SU-DHL-6 (cell line): ENCODE measurements around the gene MRFAP1L1.

Experiments
- H2AFZ ChIP-seq: fragments of 200-600 bp; sonication (generic); 2 replicates; pipeline ENCODE4 v1.6.1; 2014; ENCODE audit warnings: low read depth, mild to moderate bottlenecking, moderate library complexity, mixed read lengths, antibody characterized with exemption, low read length; ENCODE audit not compliant: severe bottlenecking
- H3F3A ChIP-seq: fragments of 200-600 bp; shearing (Covaris generic); 2 replicates; pipeline ENCODE4 v1.6.0; 2016; ENCODE audit warnings: antibody characterized with exemption, mild to moderate bottlenecking; ENCODE audit not compliant: insufficient read depth
- H3K27ac ChIP-seq: fragments of 200-600 bp; sonication (generic); 2 replicates; pipeline ENCODE4 v1.5.1; 2016; ENCODE audit warnings: low read depth, mild to moderate bottlenecking, low read length, moderate library complexity, mixed read lengths
- H3K27me3 ChIP-seq: fragments of 200-600 bp; sonication (generic), shearing (Covaris generic); 2 replicates; pipeline ENCODE4 v1.6.0; 2014; ENCODE audit warnings: mild to moderate bottlenecking, low read length
- H3K36me3 ChIP-seq: fragments of 200-600 bp; sonication (generic); 2 replicates; pipeline ENCODE4 v1.6.1; 2014; ENCODE audit warnings: mild to moderate bottlenecking, low read length, mixed read lengths
- H3K4me2 ChIP-seq: fragments of 300-600, 200-600 bp; shearing (Covaris generic), sonication (generic); 2 replicates; pipeline ENCODE4 v1.6.0; 2014; ENCODE audit warnings: low read length, low read depth, mild to moderate bottlenecking; ENCODE audit not compliant: poor library complexity, severe bottlenecking
- H3K4me3 ChIP-seq: fragments of 200-600 bp; sonication (generic); 2 replicates; pipeline ENCODE4 v1.5.1; 2014; ENCODE audit warnings: antibody characterized with exemption, low read length, mild to moderate bottlenecking, mixed read lengths; ENCODE audit not compliant: insufficient read depth, poor library complexity, severe bottlenecking
- H3K79me2 ChIP-seq: fragments of 200-600 bp; sonication (generic); 2 replicates; pipeline ENCODE4 v1.6.1; 2014; ENCODE audit warnings: mild to moderate bottlenecking, low read length, moderate library complexity; ENCODE audit not compliant: insufficient read depth
- H3K9ac ChIP-seq: fragments of 200-600 bp; sonication (generic); 2 replicates; pipeline ENCODE4 v1.7.0; 2014; ENCODE audit warnings: mild to moderate bottlenecking, low read length
- H3K9me2 ChIP-seq: fragments of 200-600 bp; sonication (generic); replicated peaks from 2 replicates; pipeline ENCODE4 v1.6.1; 2014; ENCODE audit warnings: low read length; ENCODE audit not compliant: insufficient read depth
- H3K9me3 ChIP-seq: fragments of 200-600 bp; sonication (generic); 2 replicates; pipeline ENCODE4 v1.6.1; 2014; ENCODE audit warnings: low read length, mixed read lengths; ENCODE audit not compliant: insufficient read depth
- H4K20me1 ChIP-seq: fragments of 200-600 bp; sonication (generic); 2 replicates; pipeline ENCODE4 v1.6.1; 2014; ENCODE audit warnings: low read depth, mild to moderate bottlenecking, antibody characterized with exemption, low read length, moderate library complexity, mixed read lengths
- CTCF ChIP-seq: fragments of 200-600 bp; sonication (generic); IDR thresholded peaks from one replicate; pipeline ENCODE4 v1.5.1; 2017; ENCODE audit warnings: antibody characterized with exemption, mild to moderate bottlenecking, low read length, moderate library complexity; ENCODE audit not compliant: insufficient read depth, poor library complexity, severe bottlenecking
- EZH2phosphoT487 ChIP-seq: fragments of 200-600 bp; sonication (generic), shearing (Covaris generic); conservative IDR thresholded peaks from 2 replicates; pipeline ENCODE4 v1.6.1; 2018; ENCODE audit warnings: mild to moderate bottlenecking, antibody characterized with exemption, low read length, moderate library complexity, mixed read lengths

MRFAP1L1 gene

DNA sequence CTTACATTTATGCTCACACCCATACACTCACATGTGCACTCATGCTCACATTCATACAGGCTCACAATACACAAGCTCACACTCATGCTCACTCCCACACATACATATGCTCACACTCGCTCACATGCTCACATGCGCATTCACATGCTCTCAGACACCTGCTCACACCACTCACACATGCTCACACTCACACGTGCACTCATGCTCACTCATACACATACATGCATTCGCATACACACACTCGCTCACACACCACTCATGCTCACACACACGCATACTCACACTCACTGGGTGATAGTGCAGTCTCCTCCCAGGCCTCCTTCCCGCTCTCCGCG, 44.4 kb downstream of the MRFAP1L1 start:
- H3K36me3 ChIP-seq: no peaks in the 10 kb centered on the region
- H3K79me2 ChIP-seq: no peaks in the 10 kb centered on the region
- H4K20me1 ChIP-seq: no peaks in the 10 kb centered on the region
- H3K4me2 ChIP-seq: no peak overlapping the region
- H3K27me3 ChIP-seq: no peaks in the 10 kb centered on the region
- no peak overlapping the region for H3K9ac ChIP-seq
- no peaks in the 10 kb centered on the region for H3F3A ChIP-seq
- H3K4me3 ChIP-seq: no peak overlapping the region
- TF ChIP-seq CTCF: no peak
- no peak for TF ChIP-seq EZH2phosphoT487
- H3K9me3 ChIP-seq: no peaks in the 10 kb centered on the region
- no peak overlapping the region for H2AFZ ChIP-seq
- H3K9me2 ChIP-seq: no peaks in the 10 kb centered on the region
- no peak overlapping the region for H3K27ac ChIP-seq

DNA sequence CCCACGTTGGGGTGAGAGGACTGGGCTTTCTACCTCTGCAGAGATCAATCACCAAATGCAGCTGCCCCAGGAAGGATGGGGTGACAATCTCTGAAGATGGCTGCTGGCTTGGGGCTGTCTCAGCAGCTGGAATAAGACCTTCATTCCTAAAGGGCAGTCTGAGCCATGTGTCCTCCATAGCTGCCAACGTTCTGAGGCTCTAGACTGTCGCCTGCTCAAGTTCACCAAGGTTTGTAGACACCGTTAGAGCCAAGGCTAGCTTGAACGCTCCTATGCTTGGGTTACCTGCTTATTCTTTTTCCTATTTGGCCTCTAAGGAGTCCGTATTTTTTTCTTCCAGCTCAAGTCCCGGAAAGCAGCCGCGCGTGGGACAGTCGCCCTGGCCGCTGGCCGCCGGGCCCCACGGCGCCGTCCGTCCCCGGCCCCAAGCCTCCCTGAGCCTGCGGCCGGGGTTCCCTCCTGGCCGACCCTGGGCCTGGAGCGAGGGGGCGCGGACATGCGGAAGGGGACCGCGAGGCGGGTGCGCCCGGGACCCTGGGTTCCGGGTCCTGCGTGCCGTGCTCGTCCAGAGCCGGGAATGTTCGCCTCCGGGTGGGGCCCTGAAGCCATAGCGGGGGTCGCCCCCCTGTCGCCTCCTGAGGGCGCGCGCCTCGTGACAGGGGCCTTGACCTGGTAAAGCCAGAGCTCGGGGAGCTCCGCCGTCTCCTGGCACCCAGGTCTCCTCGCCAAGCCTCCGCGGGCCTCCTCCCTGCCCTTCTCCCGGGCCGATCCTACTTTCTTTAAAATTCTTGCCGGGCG, 45.9 kb downstream of the MRFAP1L1 start:
- H3K27me3 ChIP-seq: no peaks in the 10 kb centered on the region
- H3K4me2 ChIP-seq: no peak overlapping the region
- no peaks in the 10 kb centered on the region for H3F3A ChIP-seq
- H3K79me2 ChIP-seq: no peaks in the 10 kb centered on the region
- H3K27ac ChIP-seq: no peak overlapping the region
- H4K20me1 ChIP-seq: no peaks in the 10 kb centered on the region
- no peak overlapping the region for H3K4me3 ChIP-seq
- no peaks in the 10 kb centered on the region for H3K36me3 ChIP-seq
- H3K9me2 ChIP-seq: no peaks in the 10 kb centered on the region
- H2AFZ ChIP-seq: no peak overlapping the region
- H3K9me3 ChIP-seq: no peaks in the 10 kb centered on the region
- TF ChIP-seq CTCF (no peak), EZH2phosphoT487 (no peak)
- H3K9ac ChIP-seq: no peak overlapping the region

- H3K9ac ChIP-seq: no peak overlapping the region
- H3F3A ChIP-seq: no peaks in the 10 kb centered on the region
- no peaks in the 10 kb centered on the region for H3K9me2 ChIP-seq
- H3K4me2 ChIP-seq: no peak overlapping the region
- no peaks in the 10 kb centered on the region for H3K36me3 ChIP-seq
- H3K27ac ChIP-seq: no peak overlapping the region
- no peak for TF ChIP-seq EZH2phosphoT487
- TF ChIP-seq CTCF: no peak
- no peak overlapping the region for H3K4me3 ChIP-seq
- H3K9me3 ChIP-seq: no peaks in the 10 kb centered on the region
- no peaks in the 10 kb centered on the region for H3K27me3 ChIP-seq
- no peaks in the 10 kb centered on the region for H3K79me2 ChIP-seq
- H4K20me1 ChIP-seq: no peaks in the 10 kb centered on the region
- H2AFZ ChIP-seq: no peak overlapping the region
These were observed 47.1 kb downstream of the MRFAP1L1 start for GRCh38 chr4:6662591-6662990.
